HepG2 (cell line): ENCODE results near the gene ING5. TPM values are rescaled to one million over a fixed set of nuclear protein-coding genes. Genes with fewer than 3 reads are reported as not detected.

ENCODE experiments used
- ARID4A ChIP-seq: sonication (generic); formaldehyde crosslinking; IDR thresholded peaks from 2 replicates; pipeline ENCODE4 v1.5.0; 2020; ENCODE audit warnings: mild to moderate bottlenecking, missing genetic modification reagents, borderline replicate concordance
- CCDC6 ChIP-seq: sonication (generic); formaldehyde crosslinking; IDR thresholded peaks from 2 replicates; pipeline ENCODE4 v1.8.1; 2022; ENCODE audit warnings: mild to moderate bottlenecking, missing genetic modification reagents, moderate library complexity
- ETV5 ChIP-seq: IDR thresholded peaks from 2 replicates; pipeline ENCODE4 v1.6.1; 2018; ENCODE audit warnings: missing biosample characterization, missing genetic modification reagents, inconsistent platforms, borderline replicate concordance
- HINFP ChIP-seq: sonication (generic); formaldehyde crosslinking; IDR thresholded peaks from 2 replicates; pipeline ENCODE4 v1.4.0; 2020; ENCODE audit warnings: low read depth, mild to moderate bottlenecking, missing genetic modification reagents
- KDM1A ChIP-seq: IDR thresholded peaks from 2 replicates; pipeline ENCODE4 v1.6.1; 2016; ENCODE audit warnings: missing compliant biosample characterization
- MIXL1 ChIP-seq: IDR thresholded peaks from 2 replicates; pipeline ENCODE4 v1.6.1; 2016
- RELA ChIP-seq: sonication (generic); formaldehyde crosslinking; IDR thresholded peaks from 2 replicates; pipeline ENCODE4 v1.4.0; 2020; ENCODE audit warnings: missing genetic modification reagents
- SAP130 ChIP-seq: IDR thresholded peaks from 2 replicates; pipeline ENCODE4 v1.6.1; 2016; ENCODE audit warnings: low read depth
- ZNF205 ChIP-seq: IDR thresholded peaks from 2 replicates; pipeline ENCODE4 v1.6.1; 2018; ENCODE audit warnings: missing biosample characterization, missing genetic modification reagents
- ZNF232 ChIP-seq: sonication (generic); formaldehyde crosslinking; IDR thresholded peaks from 2 replicates; pipeline ENCODE4 v1.4.0; 2020; ENCODE audit warnings: missing genetic modification reagents, borderline replicate concordance
- ZNF317 ChIP-seq: sonication (generic); formaldehyde crosslinking; IDR thresholded peaks from 2 replicates; pipeline ENCODE4 v1.5.0; 2020; ENCODE audit warnings: mild to moderate bottlenecking, missing genetic modification reagents
- ZNF430 ChIP-seq: sonication (generic); formaldehyde crosslinking; IDR thresholded peaks from 2 replicates; pipeline ENCODE4 v1.9.0; 2021; ENCODE audit warnings: mild to moderate bottlenecking, missing genetic modification reagents
- ZNF883 ChIP-seq: sonication (generic); formaldehyde crosslinking; IDR thresholded peaks from 2 replicates; pipeline ENCODE4 v1.5.1; 2020; ENCODE audit warnings: mild to moderate bottlenecking, missing genetic modification reagents; ENCODE audit errors: not compliant biosample characterization
- ZNF891 ChIP-seq: sonication (generic); formaldehyde crosslinking; IDR thresholded peaks from 2 replicates; pipeline ENCODE4 v1.5.0; 2020; ENCODE audit warnings: mild to moderate bottlenecking, missing genetic modification reagents
- ZSCAN31 ChIP-seq: sonication (generic); formaldehyde crosslinking; IDR thresholded peaks from 2 replicates; pipeline ENCODE4 v1.5.0; 2020; ENCODE audit warnings: low read depth, mild to moderate bottlenecking, missing genetic modification reagents
- polyA plus RNA-seq, 8 experiments: library from polyadenylated mRNA; depleted of rRNA in 3 of 8; stranded (reverse) in 7 of 8; unstranded in 1 of 8; fragments of >200 nt; fragmentation: Illumina TruSeq in 4 of 8; extraction: Trizol in 4 of 8; gene quantifications; 2 replicates each; pipeline versions ENCODE4 v1.2.1 to v1.2.3, GENCODE V29; 2011 to 2016; ENCODE audit warnings: low read depth in 4 of 8, missing spikeins in 1 of 8, mixed read lengths in 1 of 8; ENCODE audit not compliant: insufficient read depth in 1 of 8
- total RNA-seq, 5 experiments: library from RNA; depleted of rRNA; stranded (reverse); fragments of >200 nt; fragmentation: Illumina TruSeq; extraction: Trizol; gene quantifications; 2 replicates each; pipeline ENCODE4 v1.2.3, GENCODE V29; 2016; ENCODE audit warnings: low read depth in 1 of 5
- TF ChIP-seq, protein P1 (sequence below): sonication (generic); formaldehyde crosslinking; IDR thresholded peaks from 2 replicates; pipeline ENCODE4 v1.4.0; 2020; ENCODE audit warnings: missing genetic modification reagents
- TF ChIP-seq, protein P2 (sequence below): sonication (generic); formaldehyde crosslinking; conservative IDR thresholded peaks from 2 replicates; pipeline ENCODE4 v1.4.0; 2020; ENCODE audit warnings: missing genetic modification reagents
- TF ChIP-seq, protein P3 (sequence below): sonication (generic); formaldehyde crosslinking; IDR thresholded peaks from 2 replicates; pipeline ENCODE4 v1.4.0; 2020; ENCODE audit warnings: missing genetic modification reagents

ING5 gene
- total and polyA plus RNA-seq, 2 of the 13 experiments (the other 11 are each of a cell fraction or from before 2014, with no cell fraction given), result 61.9 to 71.9 TPM

DNA sequence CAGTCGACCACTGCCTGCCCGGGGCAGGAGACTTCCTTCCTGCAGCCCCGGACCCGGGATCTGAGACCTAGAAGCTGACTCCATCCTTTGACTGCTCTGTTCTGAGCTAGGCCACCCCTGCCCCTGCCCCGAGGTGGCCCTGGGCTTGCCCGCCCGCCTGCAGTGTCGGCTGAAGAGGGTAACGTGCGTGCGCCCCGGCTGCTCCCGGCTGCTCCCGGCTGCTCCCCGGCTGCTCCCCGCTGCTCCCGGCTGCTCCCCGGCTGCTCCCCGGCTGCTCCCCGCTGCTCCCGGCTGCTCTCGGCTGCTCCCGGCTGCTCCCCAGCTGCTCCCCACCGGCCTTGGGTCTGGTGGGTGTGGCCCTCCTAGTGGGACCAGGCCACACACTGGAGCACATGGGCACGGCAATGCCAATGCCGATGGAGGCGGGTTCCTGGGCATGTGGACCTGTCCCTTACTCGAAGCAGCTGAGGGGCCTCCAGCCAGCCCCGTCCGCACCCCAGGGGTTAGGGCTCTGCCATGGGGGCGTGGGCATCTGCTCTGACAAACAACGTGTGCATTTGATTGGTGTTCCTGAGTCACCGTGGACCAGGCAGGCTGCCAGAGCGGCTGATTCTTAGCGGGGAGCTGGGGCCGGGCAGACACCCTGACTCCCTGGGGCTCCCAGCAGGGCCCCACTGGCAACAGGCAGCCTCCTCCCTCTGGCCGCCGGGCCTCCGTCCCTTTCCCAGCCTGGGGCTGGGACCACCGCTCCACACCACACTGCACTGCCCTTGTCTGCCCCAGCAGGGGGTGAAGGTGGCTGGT is 72.8 kb downstream of the ING5 start (continued):
- TF ChIP-seq, protein P1, sequence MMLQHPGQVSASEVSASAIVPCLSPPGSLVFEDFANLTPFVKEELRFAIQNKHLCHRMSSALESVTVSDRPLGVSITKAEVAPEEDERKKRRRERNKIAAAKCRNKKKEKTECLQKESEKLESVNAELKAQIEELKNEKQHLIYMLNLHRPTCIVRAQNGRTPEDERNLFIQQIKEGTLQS (CRISPR knock-in tag), result peak; percentile 6; the same call in 1 of the 2 replicates
- TF ChIP-seq ZNF883 (CRISPR knock-in tag), result no peak
- no peak for TF ChIP-seq ARID4A (CRISPR knock-in tag)
- 0 out of 2 replicates have a peak, but pooled peaks have one; percentile 82 for TF ChIP-seq ZNF232 (CRISPR knock-in tag)
- no peak for TF ChIP-seq MIXL1 (CRISPR knock-in tag)
- 0 out of 2 replicates have a peak, but pooled peaks have one; percentile 47 for TF ChIP-seq HINFP (CRISPR knock-in tag)
- TF ChIP-seq SAP130 (CRISPR knock-in tag), result peak; percentile 68
- no peak; the same call in 1 of the 2 replicates for TF ChIP-seq RELA (CRISPR knock-in tag)
- TF ChIP-seq ZSCAN31 (CRISPR knock-in tag), result no peak; the same call in 1 of the 2 replicates
- TF ChIP-seq ETV5 (CRISPR knock-in tag), result no peak; the same call in 1 of the 2 replicates
- TF ChIP-seq KDM1A (CRISPR knock-in tag), result no peak
- peak; percentile 93 for TF ChIP-seq ZNF430
- TF ChIP-seq, protein P2, sequence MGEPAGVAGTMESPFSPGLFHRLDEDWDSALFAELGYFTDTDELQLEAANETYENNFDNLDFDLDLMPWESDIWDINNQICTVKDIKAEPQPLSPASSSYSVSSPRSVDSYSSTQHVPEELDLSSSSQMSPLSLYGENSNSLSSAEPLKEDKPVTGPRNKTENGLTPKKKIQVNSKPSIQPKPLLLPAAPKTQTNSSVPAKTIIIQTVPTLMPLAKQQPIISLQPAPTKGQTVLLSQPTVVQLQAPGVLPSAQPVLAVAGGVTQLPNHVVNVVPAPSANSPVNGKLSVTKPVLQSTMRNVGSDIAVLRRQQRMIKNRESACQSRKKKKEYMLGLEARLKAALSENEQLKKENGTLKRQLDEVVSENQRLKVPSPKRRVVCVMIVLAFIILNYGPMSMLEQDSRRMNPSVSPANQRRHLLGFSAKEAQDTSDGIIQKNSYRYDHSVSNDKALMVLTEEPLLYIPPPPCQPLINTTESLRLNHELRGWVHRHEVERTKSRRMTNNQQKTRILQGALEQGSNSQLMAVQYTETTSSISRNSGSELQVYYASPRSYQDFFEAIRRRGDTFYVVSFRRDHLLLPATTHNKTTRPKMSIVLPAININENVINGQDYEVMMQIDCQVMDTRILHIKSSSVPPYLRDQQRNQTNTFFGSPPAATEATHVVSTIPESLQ (CRISPR knock-in tag), result no peak
- no peak for TF ChIP-seq ZNF205 (CRISPR knock-in tag)
- no peak for TF ChIP-seq CCDC6 (CRISPR knock-in tag)
- peak; percentile 31; the same call in 1 of the 2 replicates for TF ChIP-seq ZNF891 (CRISPR knock-in tag)
- no peak for TF ChIP-seq ZNF317 (CRISPR knock-in tag)
- TF ChIP-seq, protein P3, sequence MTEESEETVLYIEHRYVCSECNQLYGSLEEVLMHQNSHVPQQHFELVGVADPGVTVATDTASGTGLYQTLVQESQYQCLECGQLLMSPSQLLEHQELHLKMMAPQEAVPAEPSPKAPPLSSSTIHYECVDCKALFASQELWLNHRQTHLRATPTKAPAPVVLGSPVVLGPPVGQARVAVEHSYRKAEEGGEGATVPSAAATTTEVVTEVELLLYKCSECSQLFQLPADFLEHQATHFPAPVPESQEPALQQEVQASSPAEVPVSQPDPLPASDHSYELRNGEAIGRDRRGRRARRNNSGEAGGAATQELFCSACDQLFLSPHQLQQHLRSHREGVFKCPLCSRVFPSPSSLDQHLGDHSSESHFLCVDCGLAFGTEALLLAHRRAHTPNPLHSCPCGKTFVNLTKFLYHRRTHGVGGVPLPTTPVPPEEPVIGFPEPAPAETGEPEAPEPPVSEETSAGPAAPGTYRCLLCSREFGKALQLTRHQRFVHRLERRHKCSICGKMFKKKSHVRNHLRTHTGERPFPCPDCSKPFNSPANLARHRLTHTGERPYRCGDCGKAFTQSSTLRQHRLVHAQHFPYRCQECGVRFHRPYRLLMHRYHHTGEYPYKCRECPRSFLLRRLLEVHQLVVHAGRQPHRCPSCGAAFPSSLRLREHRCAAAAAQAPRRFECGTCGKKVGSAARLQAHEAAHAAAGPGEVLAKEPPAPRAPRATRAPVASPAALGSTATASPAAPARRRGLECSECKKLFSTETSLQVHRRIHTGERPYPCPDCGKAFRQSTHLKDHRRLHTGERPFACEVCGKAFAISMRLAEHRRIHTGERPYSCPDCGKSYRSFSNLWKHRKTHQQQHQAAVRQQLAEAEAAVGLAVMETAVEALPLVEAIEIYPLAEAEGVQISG (CRISPR knock-in tag), result no peak
